T-cell (primary cell): ENCODE results near the gene RPL13A. TPM values are rescaled to one million over a fixed set of nuclear protein-coding genes. Genes with fewer than 3 reads are reported as not detected.
A peak's percentile ranks its signal among the peaks of the same experiment; 100 is the strongest.

ENCODE experiments used
- ATAC-seq, 4 experiments: fragments of 200-7000 bp in 3 of 4; fragments of 150-1000 bp in 1 of 4; cut with Tn5 transposase; replicated peaks in 1 of 4; 1 replicate in 3 of 4; 2 replicates in 1 of 4; pipeline ENCODE4 v1.10.0; 2021; ENCODE audit warnings: moderate library complexity in 3 of 4, mild to moderate bottlenecking in 2 of 4, moderate number of reproducible peaks in 1 of 4
- CTCF ChIA-PET, 2 donors: fragments of 300-600 bp; sonication (Branson Sonifier 250); formaldehyde crosslinking; loops; one replicate each; lab custom pipeline; 2022; ENCODE audit warnings: antibody characterized with exemption in 2 of 2; lab: Charles Lee
- POLR2A ChIA-PET, 2 donors: fragments of 300-600 bp; sonication (Branson Sonifier 250); formaldehyde crosslinking; loops; one replicate each; lab custom pipeline; 2022; ENCODE audit warnings: antibody characterized with exemption in 2 of 2; lab: Charles Lee
- DNase-seq, 35 experiments: peaks; one replicate each; pipeline versions ENCODE4 v3.0.0 to v3.0.0-alpha.2; 2013 to 2023
- H3K27ac ChIP-seq: one replicate; pipeline ENCODE4 v1.5.1; 2013; ENCODE audit warnings: low read length
- H3K27me3 ChIP-seq, 2 experiments: replicated peaks in 1 of 2; 1 replicate in 1 of 2; 2 replicates in 1 of 2; pipeline versions ENCODE4 v1.6.1 to v1.7.0; 2013; ENCODE audit warnings: low read length in 1 of 2, mixed read lengths in 1 of 2; ENCODE audit not compliant: control insufficient read depth in 2 of 2, insufficient read depth in 2 of 2; ENCODE audit errors: extremely low read depth in 1 of 2
- H3K36me3 ChIP-seq, 2 donors: 1 replicate in 1 of 2; 2 replicates in 1 of 2; pipeline versions ENCODE4 v1.6.1 to v1.7.0; 2013; ENCODE audit warnings: low read length in 1 of 2; ENCODE audit not compliant: control insufficient read depth in 2 of 2, insufficient read depth in 1 of 2; ENCODE audit errors: extremely low read depth in 1 of 2
- H3K4me1 ChIP-seq, 2 experiments: 1 replicate in 1 of 2; 2 replicates in 1 of 2; pipeline versions ENCODE4 v1.6.1 to v1.7.0; 2013; ENCODE audit warnings: low read length in 2 of 2, mixed read lengths in 1 of 2; ENCODE audit not compliant: insufficient read depth in 2 of 2, control insufficient read depth in 1 of 2; ENCODE audit errors: extremely low read depth in 1 of 2
- H3K4me3 ChIP-seq, 2 donors: 1 replicate in 1 of 2; 2 replicates in 1 of 2; pipeline versions ENCODE4 v1.5.1 to v1.7.0; 2013; ENCODE audit warnings: mild to moderate bottlenecking in 2 of 2, low read length in 1 of 2, moderate library complexity in 1 of 2; ENCODE audit not compliant: control insufficient read depth in 1 of 2; ENCODE audit errors: extremely low read depth in 1 of 2
- H3K9me3 ChIP-seq: 2 replicates; pipeline ENCODE4 v1.7.0; 2013
- H3K27ac Mint-ChIP-seq, 2 donors: one replicate each; pipeline ENCODE4 v1.8.0; 2020 to 2021; ENCODE audit warnings: mild to moderate bottlenecking in 2 of 2, mixed read lengths in 2 of 2
- H3K27me3 Mint-ChIP-seq, 2 donors: one replicate each; pipeline ENCODE4 v1.8.0; 2021 to 2022; ENCODE audit warnings: mixed read lengths in 2 of 2
- H3K36me3 Mint-ChIP-seq: one replicate; pipeline ENCODE4 v1.8.0; 2021; ENCODE audit warnings: mixed read lengths
- H3K4me1 Mint-ChIP-seq, 3 donors: one replicate each; pipeline ENCODE4 v1.8.0; 2020 to 2022; ENCODE audit warnings: mixed read lengths in 3 of 3, mild to moderate bottlenecking in 1 of 3
- H3K4me3 Mint-ChIP-seq, 3 donors: one replicate each; pipeline ENCODE4 v1.8.0; 2020 to 2022; ENCODE audit warnings: mild to moderate bottlenecking in 3 of 3, mixed read lengths in 3 of 3, moderate library complexity in 3 of 3
- H3K9me3 Mint-ChIP-seq, 3 donors: one replicate each; pipeline ENCODE4 v1.8.0; 2020 to 2022; ENCODE audit warnings: mixed read lengths in 3 of 3
- WGBS: methylation state at CpG from one replicate; pipeline ENCODE4 v1.1.5; 2013; ENCODE audit warnings: missing lambda C conversion rate; ENCODE audit not compliant: insufficient coverage; 5-methylcytosine and 5-hydroxymethylcytosine counted together
- total RNA-seq, 35 experiments: library from RNA in 6 of 35; stranded (reverse) in 6 of 35; fragments of 120-200 nt in 1 of 35; gene quantifications; one replicate each; pipeline versions ENCODE4 v1.2.1 to v1.2.4 and lab custom pipeline; 2013 to 2026

The RPL13A gene
- total RNA-seq, 5 donors from 2014 or later (not counting 1 experiment from before 2014, with no cell fraction given): 5,307 to 6,396 (median 5,878) TPM

GRCh38 chr19:49502866-49503581 lies 15.6 kb downstream of the RPL13A start:
- Mint-ChIP-seq H3K27me3 (no peaks in the 10 kb centered on the region), H3K36me3 (peaks cover 24% of the 10 kb centered on the region), H3K9me3 (no peaks in the 10 kb centered on the region), H3K4me3 (peak overlapping the region in 1 of 3 donors; percentile 39), H3K27ac (peak overlapping the region; percentile 75 to 93), H3K4me1 (peaks cover 43 to 63% (median 50%) of the 10 kb centered on the region in 3 donors)
- peak in 23 of 35 experiments; percentile 29 to 79 (median 48) for DNase-seq
- no peaks in the 10 kb centered on the region for H3K27me3 ChIP-seq
- no peak for ATAC-seq
- H3K27ac ChIP-seq: peak overlapping the region; percentile 92
- CTCF ChIA-PET: interaction anchor here (0.6 to 4.6 kb wide), 9 partner anchors 25 to 122 kb away, joined by 3 to 32 read pairs (median 4); partner anchors contain the start of genes NOSIP (in 1 of the 2) and RCN3 (in 1 of the 2)
- no peak overlapping the region for H3K4me3 ChIP-seq
- peaks cover 16 to 60% of the 10 kb centered on the region in 2 experiments for H3K4me1 ChIP-seq
- 56% methylated on average over 11 of the region's 14 CpGs for WGBS
- no peaks in the 10 kb centered on the region for H3K9me3 ChIP-seq
- H3K36me3 ChIP-seq: peaks cover 0 to 22% of the 10 kb centered on the region in 2 donors
- POLR2A ChIA-PET: interaction anchor here (0.6 kb wide), 2 partner anchors 73 to 139 kb away, joined by 4 to 14 read pairs; partner anchors contain the start of gene SCAF1 (in 1 of the 2)

GRCh38 chr19:49503582-49503962 lies 16.2 kb downstream of the RPL13A start:
- H3K4me1 ChIP-seq: peaks cover 13 to 55% of the 10 kb centered on the region in 2 experiments

GRCh38 chr19:49506575-49507105 lies 19.2 kb downstream of the RPL13A start:
- DNase-seq (peak; percentile 55 to 88 (median 72)), ATAC-seq (peak; percentile 72 to 80 (median 78))
- ChIA-PET CTCF (interaction anchor here (0.6 to 4.6 kb wide), 20 partner anchors 9 to 172 kb away, joined by 3 to 32 read pairs (median 4); partner anchors contain the start of gene RRAS (in 1 of the 2)), POLR2A (no interaction called here)
- Histone ChIP-seq H3K4me1 (peaks cover 12 to 43% of the 10 kb centered on the region in 2 experiments), H3K27me3 (no peaks in the 10 kb centered on the region), H3K4me3 (no peak overlapping the region), H3K36me3 (no peaks in the 10 kb centered on the region), H3K9me3 (no peaks in the 10 kb centered on the region), H3K27ac (no peak overlapping the region)
- WGBS: 28% methylated on average over 6 of the region's 8 CpGs
- H3K36me3 Mint-ChIP-seq: no peaks in the 10 kb centered on the region
- no peak overlapping the region for H3K4me3 Mint-ChIP-seq
- H3K4me1 Mint-ChIP-seq: peaks cover 29 to 45% (median 35%) of the 10 kb centered on the region in 3 donors
- H3K9me3 Mint-ChIP-seq: no peaks in the 10 kb centered on the region
- peak overlapping the region; percentile 17 to 77 for H3K27ac Mint-ChIP-seq
- no peaks in the 10 kb centered on the region for H3K27me3 Mint-ChIP-seq

More at GRCh38 chr19:49503582-49503962, 16.2 kb downstream of the RPL13A start:
- Mint-ChIP-seq H3K36me3 (peaks cover 18% of the 10 kb centered on the region), H3K4me1 (peaks cover 38 to 60% (median 44%) of the 10 kb centered on the region in 3 donors), H3K9me3 (no peaks in the 10 kb centered on the region), H3K27ac (peak overlapping the region in 1 of 2 donors; percentile 93), H3K4me3 (no peak overlapping the region), H3K27me3 (no peaks in the 10 kb centered on the region)
- Histone ChIP-seq H3K4me3 (no peak overlapping the region), H3K27ac (no peak overlapping the region), H3K27me3 (no peaks in the 10 kb centered on the region), H3K9me3 (no peaks in the 10 kb centered on the region), H3K36me3 (peaks cover 0 to 16% of the 10 kb centered on the region in 2 donors)
- WGBS: 86% methylated on average over 2 of the region's 9 CpGs
- no peak for ATAC-seq
- DNase-seq: no peak
- POLR2A ChIA-PET: interaction anchor here in 1 of 2 donors (0.6 kb wide), 1 partner anchor 73 kb away, joined by 14 read pairs; no protein-coding TSS in a partner anchor
- CTCF ChIA-PET: interaction anchor here (0.7 to 4.6 kb wide), 6 partner anchors 24 to 76 kb away, joined by 3 to 32 read pairs (median 6); partner anchors contain the start of genes NOSIP (in 1 of the 2) and RCN3 (in 1 of the 2)

- H3K9me3 ChIP-seq: no peaks in the 10 kb centered on the region
- Mint-ChIP-seq H3K27me3 (no peaks in the 10 kb centered on the region), H3K36me3 (no peaks in the 10 kb centered on the region), H3K4me1 (peaks cover 26 to 41% (median 31%) of the 10 kb centered on the region in 3 donors), H3K27ac (peak overlapping the region in 1 of 2 donors; percentile 56), H3K9me3 (no peaks in the 10 kb centered on the region), H3K4me3 (no peak overlapping the region)
- ATAC-seq (no peak), DNase-seq (no peak)
- H3K4me1 ChIP-seq: peaks cover 6 to 43% of the 10 kb centered on the region in 2 experiments
- no peak overlapping the region for H3K27ac ChIP-seq
- 85% methylated on average over 7 of the region's 12 CpGs for WGBS
- no peaks in the 10 kb centered on the region for H3K36me3 ChIP-seq
- POLR2A ChIA-PET: interaction anchor here in 1 of 2 donors (0.6 kb wide), 1 partner anchor 61 kb away, joined by 3 read pairs; no protein-coding TSS in a partner anchor
- no peaks in the 10 kb centered on the region for H3K27me3 ChIP-seq
- H3K4me3 ChIP-seq: no peak overlapping the region
- CTCF ChIA-PET: interaction anchor here (0.6 to 2.0 kb wide), 6 partner anchors 39 to 173 kb away, joined by 3 to 14 read pairs (median 4); no protein-coding TSS in a partner anchor
Measured at GRCh38 chr19:49507803-49508494, 20.5 kb downstream of the RPL13A start.

GRCh38 chr19:49512970-49513745 lies 25.8 kb downstream of the RPL13A start:
- peak overlapping the region; percentile 74 to 91 (median 86) for H3K4me3 Mint-ChIP-seq

More at GRCh38 chr19:49512970-49513745, 25.8 kb downstream of the RPL13A start:
- peak; percentile 70 to 74 (median 71) for ATAC-seq
- H3K9me3 ChIP-seq: no peaks in the 10 kb centered on the region
- Mint-ChIP-seq H3K27ac (peak overlapping the region; percentile 87 to 89), H3K27me3 (no peaks in the 10 kb centered on the region), H3K4me1 (peaks cover 37 to 43% (median 38%) of the 10 kb centered on the region in 3 donors), H3K9me3 (no peaks in the 10 kb centered on the region), H3K36me3 (no peaks in the 10 kb centered on the region)
- peak in 3 of 35 experiments; percentile 13 to 50 (median 44) for DNase-seq
- POLR2A ChIA-PET: interaction anchor here in 1 of 2 donors (0.5 kb wide), 1 partner anchor 19 kb away, joined by 3 read pairs; no protein-coding TSS in a partner anchor
- H3K27me3 ChIP-seq: no peaks in the 10 kb centered on the region
- peaks cover 21 to 48% of the 10 kb centered on the region in 2 experiments for H3K4me1 ChIP-seq
- WGBS: 3% methylated on average over 29 of the region's 50 CpGs
- peak overlapping the region; percentile 61 for H3K27ac ChIP-seq
- H3K36me3 ChIP-seq: no peaks in the 10 kb centered on the region
- peak overlapping the region; percentile 57 to 71 for H3K4me3 ChIP-seq
- CTCF ChIA-PET: interaction anchor here (0.6 to 1.2 kb wide), 2 partner anchors 22 to 34 kb away, joined by 3 read pairs; no protein-coding TSS in a partner anchor
